ENCODE data around the gene SLIT3. TPM values are rescaled to one million over a fixed set of nuclear protein-coding genes. Genes with fewer than 3 reads are reported as not detected.

Gene SLIT3
- total RNA-seq, 2 experiments from 2014 or later, result not detected

GRCh38 chr5:169029661-169030274 is 271.2 kb downstream of the SLIT3 start:
- DNase-seq, result no peak
- intact Hi-C loops (cut with DNase I, micrococcal nuclease), result no loop called here
- H3K27me3 Mint-ChIP-seq, result peaks cover 29% of the 10 kb centered on the region
- H3K9me3 Mint-ChIP-seq, result no peaks in the 10 kb centered on the region
- no peaks in the 10 kb centered on the region for H3K36me3 Mint-ChIP-seq (ENCODE audit: low read depth)
- H3K27ac ChIP-seq (ENCODE audit: low read depth in 1 of 2, low read length in 2 of 2), result no peak overlapping the region
- H3K4me1 Mint-ChIP-seq (ENCODE audit: low read depth), result no peaks in the 10 kb centered on the region
- TF ChIP-seq CTCF (IDR thresholded peaks at IDR 0.05), result no peak
- no peaks in the 10 kb centered on the region for H3K36me3 ChIP-seq (ENCODE audit: insufficient read depth, low read length)
- peaks cover 2 to 3% of the 10 kb centered on the region in 2 experiments for H3K27me3 ChIP-seq (ENCODE audit: control insufficient read depth in 1 of 2, insufficient read depth in 2 of 2, low read length in 2 of 2)
- H3K9me3 ChIP-seq (ENCODE audit: control insufficient read depth in 1 of 2, insufficient read depth in 1 of 2, low read length in 2 of 2), result no peaks in the 10 kb centered on the region
- ChIA-PET CTCF (no interaction called here), POLR2A (no interaction called here)
- no peak for ATAC-seq (ENCODE audit: poor library complexity)
- H3K4me3 Mint-ChIP-seq, result no peak overlapping the region
- H3K4me3 ChIP-seq (ENCODE audit: low read length), result no peak overlapping the region
- no peak overlapping the region for H3K27ac Mint-ChIP-seq
- H3K4me1 ChIP-seq (ENCODE audit: insufficient read depth, low read length), result no peaks in the 10 kb centered on the region

- Mint-ChIP-seq H3K9me3 (no peaks in the 10 kb centered on the region), H3K4me3 (no peak overlapping the region), H3K4me1 (ENCODE audit: low read depth) (no peaks in the 10 kb centered on the region), H3K36me3 (ENCODE audit: low read depth) (no peaks in the 10 kb centered on the region), H3K27ac (no peak overlapping the region), H3K27me3 (peaks cover 33% of the 10 kb centered on the region)
- Histone ChIP-seq H3K4me1 (ENCODE audit: insufficient read depth, low read length) (no peaks in the 10 kb centered on the region), H3K27ac (ENCODE audit: low read depth in 1 of 2, low read length in 2 of 2) (no peak overlapping the region), H3K9me3 (ENCODE audit: control insufficient read depth in 1 of 2, insufficient read depth in 1 of 2, low read length in 2 of 2) (no peaks in the 10 kb centered on the region), H3K4me3 (ENCODE audit: low read length) (no peak overlapping the region), H3K27me3 (ENCODE audit: control insufficient read depth in 1 of 2, insufficient read depth in 2 of 2, low read length in 2 of 2) (peaks cover 3 to 4% of the 10 kb centered on the region in 2 experiments), H3K36me3 (ENCODE audit: insufficient read depth, low read length) (no peaks in the 10 kb centered on the region)
- ChIA-PET POLR2A (no interaction called here), CTCF (no interaction called here)
- no peak for DNase-seq
- TF ChIP-seq CTCF (IDR thresholded peaks at IDR 0.05), result no peak
- ATAC-seq (ENCODE audit: poor library complexity), result no peak
- intact Hi-C loops (cut with DNase I, micrococcal nuclease), result no loop called here
These were observed 271.9 kb downstream of the SLIT3 start for GRCh38 chr5:169029037-169029436.

GRCh38 chr5:169027501-169028061 is 273.4 kb downstream of the SLIT3 start:
- POLR2A ChIA-PET, result no interaction called here
- H3K27me3 Mint-ChIP-seq, result peaks cover 35% of the 10 kb centered on the region
- intact Hi-C loops (cut with DNase I, micrococcal nuclease), result no loop called here
- H3K27ac ChIP-seq (ENCODE audit: low read depth in 1 of 2, low read length in 2 of 2), result no peak overlapping the region
- H3K4me3 ChIP-seq (ENCODE audit: low read length), result no peak overlapping the region
- H3K9me3 Mint-ChIP-seq, result no peaks in the 10 kb centered on the region
- no peak overlapping the region for H3K4me3 Mint-ChIP-seq
- TF ChIP-seq CTCF (IDR thresholded peaks at IDR 0.05), result no peak
- H3K4me1 Mint-ChIP-seq (ENCODE audit: low read depth), result no peaks in the 10 kb centered on the region
- DNase-seq (no peak), ATAC-seq (ENCODE audit: poor library complexity) (no peak)
- H3K4me1 ChIP-seq (ENCODE audit: insufficient read depth, low read length), result no peaks in the 10 kb centered on the region
- peaks cover 3 to 5% of the 10 kb centered on the region in 2 experiments for H3K27me3 ChIP-seq (ENCODE audit: control insufficient read depth in 1 of 2, insufficient read depth in 2 of 2, low read length in 2 of 2)
- H3K27ac Mint-ChIP-seq, result no peak overlapping the region
- H3K36me3 ChIP-seq (ENCODE audit: insufficient read depth, low read length), result no peaks in the 10 kb centered on the region
- CTCF ChIA-PET, result no interaction called here
- no peaks in the 10 kb centered on the region for H3K36me3 Mint-ChIP-seq (ENCODE audit: low read depth)
- no peaks in the 10 kb centered on the region for H3K9me3 ChIP-seq (ENCODE audit: control insufficient read depth in 1 of 2, insufficient read depth in 1 of 2, low read length in 2 of 2)
